Measurements from ENCODE around the gene SLC39A11. TPM values are rescaled to one million over a fixed set of nuclear protein-coding genes. Genes with fewer than 3 reads are reported as not detected.
A peak's percentile ranks its signal among the peaks of the same experiment; 100 is the strongest.

Gene SLC39A11
- total and polyA plus RNA-seq, 4 donors, result 18.9 to 44.9 (median 28.2) TPM

- Histone ChIP-seq H3K9ac (ENCODE audit: low read depth in 1 of 2, low read length in 2 of 2) (no peak overlapping the region), H3K4me1 (ENCODE audit: control insufficient read depth in 4 of 4, insufficient read depth in 4 of 4, low read length in 3 of 4) (peaks cover 0 to 3% (median 0%) of the 10 kb centered on the region in 4 donors), H3K27me3 (ENCODE audit: control insufficient read depth in 4 of 4, insufficient read depth in 4 of 4, low read length in 3 of 4) (no peaks in the 10 kb centered on the region), H3K4me3 (ENCODE audit: low read depth in 1 of 3, low read length in 3 of 3) (no peak overlapping the region), H3K9me3 (ENCODE audit: control insufficient read depth in 4 of 4, low read length in 3 of 4) (no peaks in the 10 kb centered on the region), H3K36me3 (ENCODE audit: control insufficient read depth in 4 of 4, insufficient read depth in 3 of 4, low read depth in 1 of 4, low read length in 3 of 4) (peaks cover 0 to 1% (median 0%) of the 10 kb centered on the region in 4 donors), H3K27ac (ENCODE audit: low read depth in 1 of 2, low read length in 2 of 2) (no peak overlapping the region)
- 52% methylated on average over 3 of the region's 3 CpGs for WGBS
- TF ChIP-seq NR2F2 (IDR thresholded peaks at IDR 0.05) (no peak), HNF4A (conservative IDR thresholded peaks at IDR 0.05) (peak; percentile 31)
- no peak for DNase-seq (ENCODE audit: low spot score)
Observed at GRCh38 chr17:72962106-72962505, 130.4 kb downstream of the SLC39A11 start.

- no peak overlapping the region for H3K4me3 ChIP-seq (ENCODE audit: low read depth in 1 of 3, low read length in 3 of 3)
- no peaks in the 10 kb centered on the region for H3K9me3 ChIP-seq (ENCODE audit: control insufficient read depth in 4 of 4, low read length in 3 of 4)
- H3K4me1 ChIP-seq (ENCODE audit: control insufficient read depth in 4 of 4, insufficient read depth in 4 of 4, low read length in 3 of 4), result peaks cover 0 to 3% (median 1%) of the 10 kb centered on the region in 4 donors
- H3K27ac ChIP-seq (ENCODE audit: low read depth in 1 of 2, low read length in 2 of 2), result no peak overlapping the region
- DNase-seq (ENCODE audit: low spot score), result no peak
- WGBS, result 96% methylated on average over 20 of the region's 20 CpGs
- no peak overlapping the region for H3K9ac ChIP-seq (ENCODE audit: low read depth in 1 of 2, low read length in 2 of 2)
- TF ChIP-seq SP1 (IDR thresholded peaks at IDR 0.05) (no peak), FOXA1 (IDR thresholded peaks at IDR 0.05) (no peak), REST (IDR thresholded peaks at IDR 0.05) (no peak), RAD21 (IDR thresholded peaks at IDR 0.05) (no peak), JUND (IDR thresholded peaks at IDR 0.05) (no peak), FOXA2 (IDR thresholded peaks at IDR 0.05) (no peak), RXRA (IDR thresholded peaks at IDR 0.05) (no peak), GABPA (IDR thresholded peaks at IDR 0.05 in 1 of 2, conservative IDR thresholded peaks at IDR 0.05 in 1 of 2) (no peak), HNF4G (IDR thresholded peaks at IDR 0.05) (no peak), YY1 (IDR thresholded peaks at IDR 0.05) (no peak), HNF4A (conservative IDR thresholded peaks at IDR 0.05) (no peak)
- TF ChIP-seq, protein P1, sequence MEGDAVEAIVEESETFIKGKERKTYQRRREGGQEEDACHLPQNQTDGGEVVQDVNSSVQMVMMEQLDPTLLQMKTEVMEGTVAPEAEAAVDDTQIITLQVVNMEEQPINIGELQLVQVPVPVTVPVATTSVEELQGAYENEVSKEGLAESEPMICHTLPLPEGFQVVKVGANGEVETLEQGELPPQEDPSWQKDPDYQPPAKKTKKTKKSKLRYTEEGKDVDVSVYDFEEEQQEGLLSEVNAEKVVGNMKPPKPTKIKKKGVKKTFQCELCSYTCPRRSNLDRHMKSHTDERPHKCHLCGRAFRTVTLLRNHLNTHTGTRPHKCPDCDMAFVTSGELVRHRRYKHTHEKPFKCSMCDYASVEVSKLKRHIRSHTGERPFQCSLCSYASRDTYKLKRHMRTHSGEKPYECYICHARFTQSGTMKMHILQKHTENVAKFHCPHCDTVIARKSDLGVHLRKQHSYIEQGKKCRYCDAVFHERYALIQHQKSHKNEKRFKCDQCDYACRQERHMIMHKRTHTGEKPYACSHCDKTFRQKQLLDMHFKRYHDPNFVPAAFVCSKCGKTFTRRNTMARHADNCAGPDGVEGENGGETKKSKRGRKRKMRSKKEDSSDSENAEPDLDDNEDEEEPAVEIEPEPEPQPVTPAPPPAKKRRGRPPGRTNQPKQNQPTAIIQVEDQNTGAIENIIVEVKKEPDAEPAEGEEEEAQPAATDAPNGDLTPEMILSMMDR (IDR thresholded peaks at IDR 0.05; ENCODE audit: low read depth, low read length, missing input control), result no peak
- TF ChIP-seq, protein P2, sequence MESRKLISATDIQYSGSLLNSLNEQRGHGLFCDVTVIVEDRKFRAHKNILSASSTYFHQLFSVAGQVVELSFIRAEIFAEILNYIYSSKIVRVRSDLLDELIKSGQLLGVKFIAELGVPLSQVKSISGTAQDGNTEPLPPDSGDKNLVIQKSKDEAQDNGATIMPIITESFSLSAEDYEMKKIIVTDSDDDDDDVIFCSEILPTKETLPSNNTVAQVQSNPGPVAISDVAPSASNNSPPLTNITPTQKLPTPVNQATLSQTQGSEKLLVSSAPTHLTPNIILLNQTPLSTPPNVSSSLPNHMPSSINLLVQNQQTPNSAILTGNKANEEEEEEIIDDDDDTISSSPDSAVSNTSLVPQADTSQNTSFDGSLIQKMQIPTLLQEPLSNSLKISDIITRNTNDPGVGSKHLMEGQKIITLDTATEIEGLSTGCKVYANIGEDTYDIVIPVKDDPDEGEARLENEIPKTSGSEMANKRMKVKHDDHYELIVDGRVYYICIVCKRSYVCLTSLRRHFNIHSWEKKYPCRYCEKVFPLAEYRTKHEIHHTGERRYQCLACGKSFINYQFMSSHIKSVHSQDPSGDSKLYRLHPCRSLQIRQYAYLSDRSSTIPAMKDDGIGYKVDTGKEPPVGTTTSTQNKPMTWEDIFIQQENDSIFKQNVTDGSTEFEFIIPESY (IDR thresholded peaks at IDR 0.05), result no peak
- no peaks in the 10 kb centered on the region for H3K27me3 ChIP-seq (ENCODE audit: control insufficient read depth in 4 of 4, insufficient read depth in 4 of 4, low read length in 3 of 4)
- H3K36me3 ChIP-seq (ENCODE audit: control insufficient read depth in 4 of 4, insufficient read depth in 3 of 4, low read depth in 1 of 4, low read length in 3 of 4), result no peaks in the 10 kb centered on the region
Observed at GRCh38 chr17:72955391-72956140, 136.9 kb downstream of the SLC39A11 start.
